K562 (cell line): ENCODE measurements around the gene RPP25. TPM values are rescaled to one million over a fixed set of nuclear protein-coding genes. Genes with fewer than 3 reads are reported as not detected.

Source experiments
- AFF1 ChIP-seq, 2 experiments: fragments of 450-650 bp; IDR thresholded peaks; 2 replicates each; pipeline ENCODE4 v1.6.1; 2018; ENCODE audit warnings: mild to moderate bottlenecking in 2 of 2, low read depth in 1 of 2; ENCODE audit not compliant: partially characterized antibody in 2 of 2
- ATF1 ChIP-seq, 2 experiments: fragments of 450-650 bp in 1 of 2; IDR thresholded peaks; 2 replicates each; pipeline ENCODE4 v1.6.1; 2016; ENCODE audit warnings: missing compliant biosample characterization in 1 of 2, missing genetic modification characterization in 1 of 2
- FIP1L1 ChIP-seq: fragments of 200-400 bp; formaldehyde crosslinking; IDR thresholded peaks from 2 replicates; pipeline ENCODE4 v1.6.1; 2018; ENCODE audit warnings: mild to moderate bottlenecking, low read depth, low read length; ENCODE audit not compliant: poor library complexity, severe bottlenecking
- IRF2 ChIP-seq: sonication (generic); formaldehyde crosslinking; IDR thresholded peaks from 2 replicates; pipeline ENCODE4 v1.8.1; 2022; ENCODE audit warnings: mild to moderate bottlenecking, missing genetic modification reagents
- MNT ChIP-seq, 2 experiments: fragments of 450-650 bp; conservative IDR thresholded peaks; 2 replicates each; pipeline ENCODE4 v1.6.1; 2017; ENCODE audit warnings: mild to moderate bottlenecking in 2 of 2, moderate library complexity in 2 of 2
- MYNN ChIP-seq, 2 experiments: sonication (generic); formaldehyde crosslinking in 1 of 2; IDR thresholded peaks; 2 replicates each; pipeline versions ENCODE4 v1.5.0 to v1.6.1; 2016 to 2020; ENCODE audit warnings: antibody characterized with exemption in 1 of 2, missing genetic modification reagents in 1 of 2
- NCOA6 ChIP-seq: fragments of 450-650 bp; IDR thresholded peaks from 2 replicates; pipeline ENCODE4 v1.6.1; 2017; ENCODE audit warnings: mild to moderate bottlenecking
- RHOXF2B ChIP-seq: fragments of 250-450 bp; sonication (Bioruptor Pico); conservative IDR thresholded peaks from 2 replicates; pipeline ENCODE4 v1.5.1; 2021
- SPI1 ChIP-seq: IDR thresholded peaks from 2 replicates; pipeline ENCODE4 v1.6.1; 2011; ENCODE audit warnings: low read depth, low read length, control low read depth, borderline replicate concordance
- ZNF717 ChIP-seq: fragments of 250-450 bp; sonication (Bioruptor Pico); IDR thresholded peaks from 2 replicates; pipeline ENCODE4 v1.5.0; 2021
- polyA plus RNA-seq, 8 experiments: library from polyadenylated mRNA; depleted of rRNA in 4 of 8; stranded (reverse) in 5 of 8; unstranded in 3 of 8; fragments of >200 nt; fragmentation: Nextera tagmentation in 2 of 8; fragmentation: Illumina TruSeq in 1 of 8; extraction: Ambion mirVana in 2 of 8; extraction: Trizol in 1 of 8; gene quantifications; 2 replicates each; pipeline versions ENCODE4 v1.2.1 to v1.2.3, GENCODE V29; 2011 to 2014; ENCODE audit warnings: inconsistent platforms in 1 of 8, missing spikeins in 1 of 8
- total RNA-seq, 7 experiments: library from RNA; depleted of rRNA in 6 of 7; stranded (reverse); fragments of >200 nt in 6 of 7; fragmentation: Illumina TruSeq in 2 of 7; extraction: Trizol in 2 of 7; gene quantifications; 2 replicates each; pipeline versions ENCODE4 v1.2.1 to v1.2.3, GENCODE V29; 2011 to 2021; ENCODE audit warnings: low replicate concordance in 1 of 7

The RPP25 gene
- total and polyA plus RNA-seq, 9 of the 15 experiments (the other 6 are each of a cell fraction or from before 2014, with no cell fraction given) = 1.1 to 12.3 (median 5.6) TPM

GRCh38 chr15:74988007-74988800 is 31.6 kb upstream of the RPP25 start (continued):
- TF ChIP-seq AFF1 (IDR thresholded peaks at IDR 0.05; ENCODE audit: low read depth in 1 of 2, partially characterized antibody in 2 of 2) = peak in 1 of 2 experiments; percentile 81
- TF ChIP-seq MYNN (IDR thresholded peaks at IDR 0.05) = no peak
- TF ChIP-seq MYNN (CRISPR knock-in tag; IDR thresholded peaks at IDR 0.05) = no peak
- 0 out of 2 replicates have a peak, but pooled peaks have one; percentile 9 for TF ChIP-seq NCOA6
- no peak for TF ChIP-seq FIP1L1
- TF ChIP-seq SPI1 = no peak
- TF ChIP-seq MNT (conservative IDR thresholded peaks at IDR 0.05) = peak in 1 of 2 experiments; percentile 45; a peak in 2 of 4 replicates
- TF ChIP-seq IRF2 (CRISPR knock-in tag) = no peak
- TF ChIP-seq RHOXF2B (CRISPR knock-in tag) = no peak
- TF ChIP-seq ATF1 (CRISPR knock-in tag; IDR thresholded peaks at IDR 0.05) = no peak
- TF ChIP-seq ATF1 (tag; IDR thresholded peaks at IDR 0.05) = no peak
- TF ChIP-seq ZNF717 (CRISPR knock-in tag) = no peak
